Ramos (cell line): Measurements from ENCODE around the gene CRAT.

ENCODE experiments used
- in situ Hi-C: fragments of 300-500 bp; cut with MboI; formaldehyde crosslinking; loops from one replicate; pipeline ENCODE4 v1.14.3; 2022; ENCODE audit warnings: low sequenced_read_pairs; ENCODE audit not compliant: unreplicated experiment

Gene CRAT

DNA sequence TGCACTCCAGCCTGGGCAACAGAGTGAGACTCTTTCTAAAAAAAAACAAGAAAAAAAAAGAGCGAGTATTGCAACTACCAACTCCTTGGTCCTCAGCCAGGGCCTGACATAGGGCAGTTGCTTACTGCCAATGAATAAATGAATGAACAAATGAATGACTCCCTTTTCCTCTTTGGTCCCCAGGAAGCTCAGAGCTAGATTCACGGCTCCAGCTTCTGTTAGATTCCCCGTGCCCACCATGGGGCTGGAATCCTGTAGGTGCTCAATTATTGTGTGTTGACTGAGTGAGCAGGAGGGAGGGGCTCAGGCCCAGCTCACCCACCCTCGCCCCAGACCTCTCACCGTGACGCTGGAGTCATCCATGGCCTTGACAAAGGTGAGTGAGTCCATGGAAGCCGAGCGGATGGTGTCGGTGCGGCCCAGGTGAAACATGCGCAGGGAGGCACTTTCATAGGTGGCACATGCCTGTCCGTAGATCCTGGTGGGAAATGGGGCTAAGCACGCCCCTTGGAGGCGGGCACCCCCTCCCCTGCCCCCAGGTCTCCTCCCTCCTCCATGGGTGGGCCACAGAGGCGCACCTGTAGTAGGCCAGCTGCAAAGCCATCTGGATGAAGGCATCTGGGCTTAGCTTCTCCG is 12.8 kb downstream of the CRAT start:
- in situ Hi-C loops = no loop called here

DNA sequence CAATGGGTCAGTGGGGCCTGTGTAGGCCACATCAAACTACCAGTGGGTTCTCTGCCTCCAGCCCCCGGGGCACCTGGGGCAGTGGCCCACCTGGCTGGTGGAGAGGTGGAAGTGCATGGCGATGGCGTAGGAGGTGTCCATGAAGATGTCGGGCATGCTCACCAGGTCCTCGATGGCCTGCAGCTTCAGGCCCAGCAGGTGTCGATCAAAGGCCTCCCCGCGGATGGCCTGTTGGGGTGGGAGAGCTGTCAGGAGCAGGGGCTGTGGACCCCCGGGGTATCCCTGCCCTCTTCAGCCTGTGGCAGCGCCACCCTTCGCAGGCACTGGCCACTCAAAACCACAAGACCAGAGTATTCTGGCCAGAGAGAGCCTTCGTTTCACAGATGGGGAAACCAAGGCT is 14.7 kb downstream of the CRAT start:
- in situ Hi-C loops = no loop called here

DNA sequence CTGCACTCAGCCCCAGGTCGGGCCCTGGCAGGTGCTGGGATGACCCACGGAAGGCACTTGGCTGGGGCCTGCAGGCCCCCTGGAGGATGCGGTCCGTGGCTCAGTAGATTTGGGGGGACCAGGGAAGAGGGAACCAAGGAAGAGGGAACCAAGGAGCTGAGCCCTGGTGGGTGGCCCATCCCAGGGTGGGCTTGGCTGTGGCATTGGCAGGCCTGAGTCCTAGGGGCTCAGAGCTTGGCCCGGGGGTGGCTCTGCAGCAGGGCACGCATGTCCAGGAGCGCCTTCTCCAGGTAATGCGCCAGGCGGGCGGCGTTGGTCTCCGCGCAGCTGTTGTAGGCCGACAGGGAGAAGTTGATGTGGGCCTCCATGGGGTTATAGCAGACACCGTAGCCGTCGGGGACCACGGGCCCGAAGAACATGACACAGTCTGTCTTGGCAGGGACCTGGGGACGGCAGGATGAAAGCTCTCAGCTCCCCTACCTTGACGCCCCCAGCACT is 15.4 kb downstream of the CRAT start:
- in situ Hi-C loops = no loop called here

DNA sequence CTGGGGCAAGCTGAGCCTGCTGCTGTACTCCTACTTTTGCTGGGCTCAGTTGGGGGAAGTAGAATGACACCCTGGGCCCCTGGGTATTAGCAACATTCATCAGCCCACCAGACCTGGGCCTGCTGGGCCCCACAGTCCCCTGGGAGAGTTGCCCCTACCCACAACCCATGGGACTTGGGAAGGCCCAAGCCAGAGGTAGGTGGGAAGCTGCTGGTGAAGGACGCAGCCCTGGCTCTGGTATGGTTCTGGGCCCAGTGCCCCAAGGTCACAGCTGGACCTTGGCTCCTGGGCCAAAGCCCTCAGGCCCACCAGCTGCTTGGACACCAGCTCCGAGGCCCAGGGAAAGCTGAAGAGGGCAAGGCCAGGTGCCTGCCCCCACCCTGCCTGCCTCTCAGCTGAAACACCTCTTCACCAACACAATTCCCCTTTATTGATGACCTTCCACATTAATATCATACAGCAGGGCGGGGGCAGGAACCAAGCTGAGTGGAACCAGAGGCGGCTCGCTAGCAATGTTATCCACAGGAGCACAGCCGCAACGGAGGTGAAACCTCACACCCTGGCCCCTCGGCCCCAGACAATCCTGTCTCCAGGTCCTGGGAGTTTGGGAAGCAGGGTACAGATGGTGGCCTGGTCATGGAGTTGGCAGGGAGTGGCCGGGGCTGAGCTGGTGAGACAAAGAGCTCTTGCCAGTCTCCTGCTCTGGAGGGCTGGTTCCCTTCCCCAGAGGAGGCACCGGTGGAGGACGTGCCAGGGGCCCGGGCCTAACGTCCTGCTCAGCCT is 16.0 kb downstream of the CRAT start:
- in situ Hi-C loops = no loop called here

DNA sequence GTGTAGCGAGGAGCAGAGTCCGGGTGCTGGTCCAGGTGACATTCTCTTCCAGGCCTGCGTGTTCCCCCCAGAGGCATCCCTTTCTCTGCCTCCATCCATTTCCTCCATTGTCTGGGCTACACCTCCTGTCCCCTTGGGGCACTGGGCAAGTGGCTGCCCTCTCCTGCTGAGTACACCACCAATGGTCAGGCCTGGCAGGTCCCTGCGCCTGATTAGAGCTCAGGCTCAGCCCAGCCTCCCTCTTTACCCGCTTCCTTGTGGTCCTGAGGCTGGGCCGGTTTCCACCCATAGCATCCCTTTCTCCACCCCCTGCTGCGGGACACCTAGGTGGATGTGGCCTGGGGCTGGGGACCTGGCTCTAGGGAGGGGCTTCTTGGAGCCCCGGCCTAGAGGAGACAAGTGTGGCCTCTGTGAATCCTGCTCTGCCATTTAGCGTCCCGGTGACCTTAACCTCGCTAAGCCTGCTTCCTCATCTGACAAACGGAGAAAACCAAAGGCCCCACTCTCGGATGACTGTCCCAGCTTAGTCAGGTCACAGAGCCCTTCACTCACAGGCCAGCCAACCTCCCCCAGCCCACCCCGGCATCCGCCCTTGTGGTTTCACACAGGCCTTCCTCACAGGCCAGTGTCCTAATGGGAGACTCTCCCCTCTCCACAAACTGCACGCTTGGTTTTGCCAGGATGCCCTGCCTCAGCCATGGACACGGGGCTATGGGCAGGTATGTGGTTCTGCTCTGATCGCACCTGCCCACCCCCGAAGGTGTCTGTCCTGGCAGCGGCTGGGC is 16.8 kb downstream of the CRAT start:
- in situ Hi-C loops = no loop called here

DNA sequence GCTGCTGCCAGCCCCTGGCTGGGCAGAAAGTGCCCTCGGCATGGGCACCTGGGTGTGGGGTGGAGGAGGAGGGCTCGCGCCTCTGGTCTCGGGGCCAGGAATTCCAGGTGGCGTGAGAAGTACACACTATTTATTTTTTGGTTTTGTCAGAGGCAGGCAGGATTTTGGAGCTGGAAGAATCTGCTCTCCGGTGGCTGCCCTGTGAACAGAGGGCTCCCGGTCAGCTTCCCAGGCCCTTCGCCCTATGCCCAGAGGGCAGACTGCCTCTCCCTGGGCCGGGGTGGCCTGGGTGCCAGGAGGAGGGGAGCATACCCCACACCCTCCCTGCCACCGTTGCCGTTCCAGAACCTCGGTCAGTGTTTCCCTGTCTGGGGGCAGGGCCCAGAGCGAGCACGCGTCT is 21.3 kb downstream of the CRAT start:
- in situ Hi-C loops = no loop called here

DNA sequence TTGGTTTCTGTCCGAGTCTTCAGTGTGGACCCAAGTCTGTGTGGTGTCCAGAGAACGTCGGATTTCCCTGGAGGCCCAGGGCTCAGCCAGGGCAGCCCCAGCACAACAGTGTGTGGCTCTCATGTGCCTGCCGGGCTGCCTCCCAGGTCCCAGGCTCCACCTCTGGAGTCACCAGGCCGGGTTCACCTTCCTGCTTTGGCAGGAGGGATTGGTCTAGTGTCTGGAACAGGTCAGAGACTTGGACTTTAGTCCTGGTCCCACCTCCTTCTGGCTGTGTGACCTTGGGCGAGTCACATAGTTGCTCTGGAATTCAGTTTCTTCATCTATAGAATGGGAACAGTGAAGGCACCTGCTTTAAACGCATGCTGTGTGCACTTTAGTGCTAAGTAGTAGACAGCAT is 26.5 kb downstream of the CRAT start:
- in situ Hi-C loops = no loop called here

DNA sequence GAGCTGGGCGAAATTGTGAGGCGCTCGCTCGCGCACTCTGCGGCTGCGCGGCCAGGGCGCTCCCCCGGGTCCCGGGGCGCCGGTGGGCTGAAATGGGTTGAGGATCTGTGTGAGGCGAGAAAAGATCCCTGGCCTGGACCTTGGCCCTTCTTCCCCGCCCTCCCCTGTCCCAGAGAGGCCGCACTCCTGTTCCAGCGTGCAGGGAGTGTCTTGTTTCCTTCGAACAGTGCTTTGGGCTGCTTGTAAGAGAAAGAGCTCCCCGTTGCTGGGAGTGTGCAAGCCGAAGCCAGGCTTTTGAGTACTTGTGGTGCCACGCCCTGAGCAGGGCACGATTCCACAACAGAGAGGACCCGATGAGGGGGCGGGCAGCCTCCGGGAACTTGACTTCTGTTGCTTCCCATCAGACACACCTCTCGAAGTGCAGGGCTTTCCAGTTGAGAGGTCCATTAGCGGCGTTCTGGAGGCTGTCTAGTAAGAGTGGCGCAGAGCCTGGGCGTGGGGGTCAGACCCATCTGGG is 29.1 kb downstream of the CRAT start:
- in situ Hi-C loops = no loop called here

DNA sequence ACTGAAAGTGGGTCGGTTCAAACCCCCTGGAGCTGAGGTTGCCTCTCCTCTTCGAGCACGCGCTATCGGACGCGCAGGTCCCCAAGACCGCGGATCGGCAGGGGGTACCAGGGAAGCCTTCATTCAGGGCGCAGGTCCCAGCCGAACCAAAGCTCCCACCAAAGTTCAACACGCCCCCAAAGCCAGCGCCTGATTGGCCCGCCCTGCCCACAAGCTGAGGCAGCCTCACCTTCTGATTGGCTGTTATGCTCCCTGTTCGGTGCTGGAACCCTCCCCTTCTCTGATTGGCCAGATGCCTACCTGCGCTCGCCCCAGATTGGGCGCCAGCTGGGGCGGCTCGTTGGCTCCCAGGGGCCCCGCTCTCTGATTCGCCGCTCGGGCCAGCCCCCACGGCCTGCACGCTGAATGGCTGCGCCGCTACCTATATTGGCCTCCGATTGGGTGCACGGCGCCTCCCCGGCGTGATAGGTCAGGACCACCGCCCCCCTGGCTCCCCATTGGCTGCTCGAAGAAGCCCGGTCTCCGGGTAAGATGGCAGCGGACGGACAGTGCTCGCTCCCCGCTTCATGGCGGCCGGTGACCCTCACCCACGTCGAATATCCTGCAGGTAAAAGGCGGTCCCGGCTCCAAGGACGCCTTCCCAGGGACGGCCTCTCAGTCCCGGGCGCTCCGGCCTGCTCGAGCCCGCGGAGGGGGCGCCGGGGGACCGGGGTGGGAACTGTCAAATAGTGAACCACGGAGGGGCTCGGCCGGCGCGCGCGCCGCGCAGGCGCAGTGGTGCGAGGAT is 29.8 kb downstream of the CRAT start, which contains the start of gene DOLPP1:
TSS of gene DOLPP1 (plus strand) at position 511 of the 787 bp plus-strand sequence. CDS start at position 532, 21 bp downstream.
- in situ Hi-C loops = no loop called here

DNA sequence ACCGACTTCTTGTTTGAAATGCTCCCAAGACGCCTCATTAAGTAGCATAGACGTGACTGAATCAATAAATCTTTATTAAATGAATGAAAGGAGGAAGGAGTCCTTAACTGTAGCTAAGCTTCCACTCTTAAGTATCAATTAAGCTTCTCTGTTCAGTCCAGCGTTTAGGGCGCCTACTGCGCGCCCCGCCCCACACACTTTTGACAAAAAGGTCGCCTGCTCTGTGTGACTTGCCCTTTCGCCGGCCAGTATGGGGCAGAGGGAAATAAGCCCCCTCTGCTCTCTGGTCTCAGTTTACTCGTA is 30.3 kb downstream of the CRAT start:
- in situ Hi-C loops = no loop called here

DNA sequence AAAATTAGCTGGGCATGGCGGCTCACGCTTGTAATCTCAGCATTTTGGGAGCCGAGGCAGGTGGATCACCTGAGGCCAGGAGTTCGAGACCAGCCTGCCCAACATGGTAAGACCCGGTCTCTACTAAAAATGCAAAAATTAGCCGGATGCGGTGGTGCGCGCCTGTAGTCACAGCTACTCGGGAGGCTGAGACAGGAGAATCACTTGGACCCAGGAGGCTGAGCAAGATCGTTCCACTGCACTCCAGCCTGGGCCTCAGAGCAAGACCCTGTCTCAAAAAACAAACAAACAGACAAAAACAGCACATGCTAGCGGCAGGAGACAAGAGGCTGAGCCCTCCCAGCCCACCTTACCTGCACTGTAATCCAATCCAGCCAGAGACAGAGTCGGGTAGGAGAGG is 30.8 kb downstream of the CRAT start:
- in situ Hi-C loops = no loop called here

DNA sequence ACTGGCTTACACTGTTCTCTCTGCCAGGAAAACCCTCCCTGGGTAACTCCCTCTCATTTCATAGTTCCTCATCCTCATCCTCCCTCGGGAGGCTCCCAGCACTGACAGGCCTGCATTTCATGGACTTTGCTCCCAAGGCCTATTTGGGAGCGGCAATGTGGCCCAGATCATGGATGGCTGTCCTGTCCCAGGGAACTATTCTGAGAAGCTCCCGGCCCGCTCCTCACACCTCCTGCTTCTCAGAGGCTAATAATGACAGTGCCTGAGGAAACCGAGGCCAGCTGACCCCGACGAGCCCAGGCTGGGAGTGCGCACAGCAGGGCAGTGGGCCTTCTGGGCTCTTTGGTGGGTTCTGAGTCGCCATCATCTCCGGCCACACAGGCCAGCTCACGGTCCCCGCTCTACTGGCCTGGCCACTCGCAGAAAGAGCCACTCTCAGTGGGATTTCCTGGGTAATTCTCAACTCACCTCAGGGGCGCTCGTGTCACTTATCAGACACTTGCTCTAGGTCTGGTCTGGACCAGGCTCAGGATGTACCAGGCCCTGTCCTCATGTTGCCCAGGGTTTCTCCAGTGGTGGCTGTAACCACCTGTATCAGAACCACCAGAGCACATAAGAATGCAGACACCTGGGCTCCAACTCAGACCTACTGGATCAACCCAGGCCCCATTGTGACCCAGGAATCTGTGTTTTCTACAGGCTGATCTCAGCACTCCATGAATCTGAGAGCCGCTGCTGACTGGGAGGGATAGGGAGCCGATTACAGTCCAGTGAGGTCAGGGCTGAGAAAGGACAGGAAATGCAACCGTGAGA is 31.7 kb downstream of the CRAT start:
- in situ Hi-C loops = no loop called here

DNA sequence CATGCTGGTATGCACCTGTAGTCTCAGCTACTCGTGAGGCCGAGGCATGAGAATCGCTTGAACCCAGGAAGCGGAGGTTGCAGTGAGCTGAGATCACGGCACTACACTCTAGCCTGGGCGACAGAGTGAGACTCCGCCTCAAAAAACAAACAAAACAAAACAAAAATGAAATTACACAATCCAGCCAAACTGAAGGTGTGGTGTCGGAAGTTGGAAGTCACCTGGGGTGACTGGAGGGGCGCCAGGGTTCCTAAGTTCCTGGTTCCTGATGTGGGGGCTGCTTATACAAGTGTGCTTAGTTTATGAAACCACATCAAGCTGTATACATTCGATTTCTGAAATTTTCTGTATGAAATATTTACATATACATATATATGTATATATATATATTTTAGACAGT is 33.4 kb downstream of the CRAT start:
- in situ Hi-C loops = no loop called here

DNA sequence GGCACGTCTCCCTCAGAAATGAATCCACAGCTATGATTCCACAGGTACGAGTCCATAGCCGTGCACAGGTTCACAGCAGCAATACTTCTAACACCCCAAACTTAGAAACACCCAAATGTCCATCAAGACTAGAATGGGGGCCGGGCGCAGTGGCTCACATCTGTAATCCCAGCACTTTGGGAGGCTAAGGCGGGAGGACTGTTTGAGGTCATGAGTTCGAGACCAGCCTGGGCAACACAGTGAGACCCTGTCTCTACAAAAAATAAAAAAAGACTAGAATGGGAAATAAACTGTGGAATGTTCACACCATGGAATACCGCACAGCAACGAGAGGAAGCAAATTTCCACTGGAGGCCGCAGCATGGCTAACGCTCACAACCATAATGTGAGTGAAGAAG is 34.0 kb downstream of the CRAT start:
- in situ Hi-C loops = no loop called here

DNA sequence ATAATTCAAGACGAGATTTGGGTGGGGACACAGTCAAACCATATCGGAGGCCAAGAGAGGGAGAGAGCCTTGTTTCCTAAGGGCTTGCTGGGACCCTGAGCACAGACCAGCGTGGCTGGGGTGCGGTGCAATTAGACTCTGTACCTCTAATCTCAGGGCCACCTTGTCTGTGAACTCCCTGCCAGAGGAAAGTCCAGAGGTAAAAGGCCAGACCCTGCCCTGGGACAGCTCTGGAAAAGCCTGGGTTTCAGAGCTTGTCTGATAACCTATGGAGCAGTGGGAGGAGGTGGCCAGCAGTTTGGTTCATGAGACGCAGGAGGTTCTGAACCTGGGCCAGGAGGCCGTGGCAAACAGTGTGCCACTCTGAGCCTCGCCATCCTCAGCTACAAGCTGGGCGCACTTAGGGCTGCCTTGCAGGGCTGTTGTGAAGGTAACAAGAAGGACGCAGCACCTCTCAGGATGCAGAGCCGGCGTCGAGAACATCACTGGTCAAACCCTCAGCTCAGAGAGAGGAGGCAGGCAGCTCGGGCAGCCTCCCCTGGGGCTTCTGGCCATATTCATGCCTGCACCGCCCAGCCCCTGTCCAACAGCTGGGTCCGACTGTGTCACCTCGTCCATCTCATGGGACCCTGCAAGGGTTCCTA is 34.5 kb downstream of the CRAT start:
- in situ Hi-C loops = no loop called here

DNA sequence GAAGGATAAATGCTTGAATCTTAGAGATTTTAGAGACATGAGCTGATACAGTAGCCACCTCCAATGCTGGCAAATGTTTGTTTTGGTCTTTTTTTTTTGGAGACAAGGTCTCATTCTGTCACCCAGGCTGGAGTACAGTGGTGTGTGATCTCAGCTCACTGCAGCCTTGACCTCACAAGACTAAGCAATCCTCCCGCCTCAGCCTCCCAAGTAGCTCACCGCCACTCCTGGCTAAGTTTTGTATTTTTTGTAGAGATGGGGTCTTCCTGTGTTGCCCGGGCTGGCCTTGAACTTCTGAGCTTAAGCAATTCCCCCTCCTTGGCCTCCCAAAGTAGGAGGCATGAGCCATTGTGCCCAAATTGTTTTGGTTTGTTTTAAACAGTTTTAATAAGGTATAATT is 36.5 kb downstream of the CRAT start:
- in situ Hi-C loops = no loop called here

DNA sequence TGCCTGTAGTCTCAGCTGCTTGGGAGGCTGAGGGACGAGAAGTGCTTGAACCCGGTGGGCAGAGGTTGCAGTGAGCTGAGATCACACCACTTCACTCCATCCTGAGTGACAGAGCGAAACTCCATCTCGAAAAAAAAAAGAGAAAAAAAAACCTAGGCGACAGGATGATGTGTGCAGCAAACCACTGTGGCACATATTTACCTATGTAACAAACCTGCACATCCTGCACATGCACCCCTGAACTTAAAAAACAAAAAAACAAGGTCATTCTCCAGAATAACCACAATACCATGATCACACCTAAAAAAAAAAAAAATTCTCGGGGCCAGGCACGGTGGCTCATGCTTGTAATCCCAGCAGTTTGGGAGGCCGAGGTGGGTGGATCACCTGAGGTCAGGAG is 37.2 kb downstream of the CRAT start:
- in situ Hi-C loops = no loop called here

DNA sequence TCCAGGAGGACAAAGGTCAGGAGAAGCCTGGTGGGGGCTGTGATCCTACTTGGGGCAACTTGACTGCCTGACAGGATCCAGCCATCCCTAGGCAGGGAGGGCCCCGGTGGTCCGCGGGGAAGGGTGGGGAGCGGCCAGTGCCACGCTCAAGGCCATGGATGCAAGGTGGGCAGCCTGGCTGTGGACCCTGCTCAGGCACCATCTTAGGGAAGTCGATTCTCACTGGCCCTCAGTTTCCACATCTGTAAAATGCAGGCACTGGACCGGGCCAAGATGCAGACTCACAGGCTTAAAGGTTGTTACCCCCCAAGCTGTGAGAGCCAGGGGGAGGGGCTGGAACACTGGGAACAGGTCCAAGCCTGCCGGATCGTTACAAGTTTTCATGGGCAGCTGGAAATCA is 38.4 kb downstream of the CRAT start:
- in situ Hi-C loops = no loop called here

DNA sequence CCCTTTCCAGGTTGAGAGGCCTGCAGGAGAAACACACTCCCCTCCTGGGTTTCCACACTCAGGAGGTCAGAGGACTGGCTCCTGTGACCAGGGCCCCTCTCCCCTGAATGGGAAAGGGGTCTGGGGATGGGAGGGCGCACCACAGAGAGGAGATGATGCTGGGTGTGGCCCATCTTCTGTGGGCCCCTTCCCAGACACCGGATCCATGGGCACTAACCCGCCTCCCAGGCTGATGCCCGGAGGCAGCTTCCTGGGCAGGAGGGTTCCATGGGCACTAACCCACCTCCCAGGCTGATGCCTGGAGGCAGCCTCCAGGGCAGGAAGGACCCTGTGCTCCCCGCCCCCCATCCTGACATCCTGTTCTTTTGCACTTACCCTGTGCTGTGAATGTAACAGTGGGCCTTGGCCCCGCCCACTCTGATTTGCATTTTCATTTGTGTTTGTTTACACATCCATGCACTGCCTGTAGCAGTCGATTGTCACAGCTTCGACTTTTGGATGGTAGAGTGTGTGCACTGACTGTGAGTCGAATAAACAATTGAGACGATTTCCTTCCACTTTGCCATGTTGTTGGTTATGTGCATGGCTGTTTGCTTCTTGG is 39.0 kb downstream of the CRAT start:
- in situ Hi-C loops = no loop called here
